AG10803 (cell line): ENCODE data around the gene IMMP2L.

ENCODE experiments used
- DNase-seq: peaks from one replicate; pipeline ENCODE4 v3.0.0; 2010; ENCODE audit warnings: low read depth
- H3K4me3 ChIP-seq: 2 replicates; pipeline ENCODE4 v1.5.1; 2011; ENCODE audit warnings: mild to moderate bottlenecking, low read length, control low read depth
- CTCF ChIP-seq: conservative IDR thresholded peaks from 2 replicates; pipeline ENCODE4 v1.5.1; 2011; ENCODE audit warnings: mild to moderate bottlenecking, low read length, control low read depth, inconsistent platforms

IMMP2L gene

GRCh38 chr7:110647266-110647665 is 915.0 kb downstream of the IMMP2L start:
- H3K4me3 ChIP-seq = no peak overlapping the region
- no peak for DNase-seq
- TF ChIP-seq CTCF = no peak

GRCh38 chr7:110646804-110647203 is 915.5 kb downstream of the IMMP2L start:
- DNase-seq = no peak
- no peak for TF ChIP-seq CTCF

GRCh38 chr7:110645616-110646015 is 916.7 kb downstream of the IMMP2L start:
- H3K4me3 ChIP-seq = no peak overlapping the region
- TF ChIP-seq CTCF = no peak
- DNase-seq = no peak

More at GRCh38 chr7:110646804-110647203, 915.5 kb downstream of the IMMP2L start:
- H3K4me3 ChIP-seq = no peak overlapping the region

GRCh38 chr7:110645060-110645459 is 917.2 kb downstream of the IMMP2L start:
- H3K4me3 ChIP-seq = no peak overlapping the region
- TF ChIP-seq CTCF = no peak
- DNase-seq = no peak

GRCh38 chr7:110637252-110637651 is 925.0 kb downstream of the IMMP2L start:
- no peak for TF ChIP-seq CTCF
- no peak overlapping the region for H3K4me3 ChIP-seq
- DNase-seq = no peak

GRCh38 chr7:110633313-110633712 is 929.0 kb downstream of the IMMP2L start:
- DNase-seq = no peak
- TF ChIP-seq CTCF = no peak
- H3K4me3 ChIP-seq = no peak overlapping the region

- DNase-seq = no peak
- H3K4me3 ChIP-seq = no peak overlapping the region
- TF ChIP-seq CTCF = no peak
Measured at GRCh38 chr7:110626414-110626813, 935.9 kb downstream of the IMMP2L start.
